Tongue (tissue), 2 donors: Measurements from ENCODE around the gene CHRNE. TPM values are rescaled to one million over a fixed set of nuclear protein-coding genes. Genes with fewer than 3 reads are reported as not detected.

Experiments
- DNase-seq: peaks from one replicate; pipeline ENCODE4 v3.0.0-alpha.2; 2015
- total RNA-seq: library from RNA; depleted of rRNA; stranded (reverse); fragments of >200 nt; gene quantifications from one replicate; pipeline ENCODE4 v1.2.3, GENCODE V29; 2014

CHRNE gene
- total RNA-seq = 3.8 TPM

DNA sequence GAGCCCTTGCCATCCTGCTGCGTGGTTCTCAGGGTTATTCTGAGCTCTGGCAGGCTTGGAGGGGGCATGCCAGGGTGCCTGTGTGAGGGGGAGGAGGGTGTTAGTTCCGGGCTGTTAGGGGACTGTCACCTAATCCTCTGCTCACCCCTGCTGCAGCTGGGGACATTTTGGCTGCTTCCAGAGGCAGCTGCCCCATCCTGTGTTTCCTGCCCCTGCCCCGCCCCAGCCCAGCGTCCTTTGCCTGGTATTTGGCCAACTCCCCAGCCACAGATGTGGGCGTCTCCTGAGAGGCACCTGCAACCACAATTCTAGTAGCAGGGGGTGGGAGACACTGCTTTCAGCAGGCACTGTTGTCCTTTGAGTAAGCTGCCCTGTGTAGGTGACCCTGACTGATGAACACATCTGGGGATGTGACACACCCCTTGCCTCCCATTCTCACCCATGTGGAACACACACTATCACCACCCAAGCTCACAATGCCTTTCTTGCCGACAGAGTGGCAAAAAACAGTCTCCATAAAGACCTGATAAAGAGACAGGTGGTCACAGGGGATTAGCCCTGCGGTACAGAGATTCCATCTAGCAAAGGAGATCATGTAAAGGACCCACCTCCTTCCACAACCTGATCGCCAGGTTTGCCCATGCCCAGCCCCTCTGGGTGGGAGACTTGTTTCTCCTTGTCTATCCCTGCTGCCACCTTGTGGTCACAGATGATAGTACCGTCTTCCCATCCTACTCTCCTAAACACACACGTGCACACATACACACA is at the start of gene CHRNE:
Gene CHRNE (minus strand): TSS at position 48 of the 768 bp plus-strand sequence. CDS start 35 bp downstream, at position 13.
- DNase-seq = peak; percentile 90

DNA sequence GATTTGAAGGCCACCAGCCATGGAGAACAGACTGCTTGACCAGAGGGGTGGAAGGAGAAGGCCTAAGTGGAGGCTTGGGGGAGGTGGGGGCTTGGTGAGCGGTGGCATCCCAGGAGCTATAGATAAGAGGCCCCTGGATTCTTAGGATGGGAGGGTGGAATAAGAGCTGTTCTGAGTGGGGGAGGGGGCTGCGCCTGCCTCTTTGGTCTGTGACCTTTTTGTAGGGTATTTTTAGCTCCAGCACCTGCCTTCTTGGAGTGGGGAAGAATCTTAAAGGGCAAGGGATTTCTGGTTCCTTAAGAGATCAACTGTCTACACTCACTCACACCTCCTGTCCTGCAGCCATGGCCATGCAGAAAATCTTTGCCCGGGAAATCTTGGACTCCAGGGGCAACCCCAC is 48.6 kb upstream of the CHRNE start:
- peak; percentile 78 for DNase-seq

DNA sequence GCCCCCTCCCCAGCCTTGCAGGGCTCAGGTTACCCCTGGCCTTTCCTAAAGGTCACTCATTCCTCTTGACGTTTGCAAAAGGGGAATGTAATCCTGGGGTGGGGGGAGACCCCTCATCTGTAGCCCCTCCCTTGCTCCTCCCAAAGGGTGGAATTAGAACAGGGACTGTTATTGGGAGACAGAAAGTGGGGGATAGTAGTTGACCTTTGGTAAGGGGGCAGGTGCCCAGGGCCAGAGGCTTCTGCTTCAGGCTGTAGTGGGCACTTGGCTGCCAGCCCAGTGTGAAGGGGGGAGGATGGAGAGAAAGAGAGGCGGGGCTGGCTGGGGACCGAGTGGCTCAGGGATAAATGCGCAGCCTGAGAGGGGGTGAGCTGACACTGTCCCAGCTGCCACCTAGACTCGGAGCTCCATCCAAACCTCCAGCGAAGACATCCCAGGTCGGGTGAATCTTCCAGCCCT is 47.9 kb upstream of the CHRNE start, which contains the start of gene ENO3:
Gene ENO3 (plus strand): TSS at position 374 of the 459 bp plus-strand sequence. CDS start 711 bp downstream, outside the sequence.
- peak; percentile 82 for DNase-seq

DNA sequence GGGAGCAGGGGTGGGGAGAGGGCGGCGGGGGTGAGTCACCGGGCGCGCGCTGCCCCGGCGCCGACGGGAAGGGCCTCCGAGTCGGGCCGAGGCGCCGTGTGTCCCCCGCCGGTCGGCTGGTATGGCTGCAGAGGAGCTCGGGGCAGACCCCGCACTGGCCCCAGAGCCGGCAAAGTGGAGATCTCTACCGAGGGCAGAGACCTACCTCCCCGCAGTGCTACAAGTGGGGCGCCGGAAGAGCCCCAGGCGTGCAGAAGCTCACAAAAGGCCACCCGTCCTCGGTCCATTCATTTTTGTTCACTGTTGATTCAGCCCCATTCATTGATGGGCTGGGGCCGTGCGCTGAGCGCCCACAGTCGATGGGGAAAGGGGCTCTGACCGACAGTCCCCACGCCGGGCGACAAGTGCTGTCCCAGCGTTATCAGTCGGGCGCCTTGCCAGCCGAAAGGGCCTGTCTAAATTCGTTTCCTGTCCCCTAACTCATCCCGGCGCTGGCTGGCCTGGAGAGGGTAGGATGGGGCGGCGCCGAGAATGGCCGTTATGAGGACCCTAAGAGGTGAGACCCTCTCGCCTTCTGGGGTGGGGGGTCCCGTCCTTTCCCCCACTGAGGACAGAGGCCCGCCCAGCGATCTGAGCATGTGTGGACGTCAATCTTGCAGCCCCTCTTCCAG is 47.3 kb upstream of the CHRNE start:
- DNase-seq = peak; percentile 75

DNA sequence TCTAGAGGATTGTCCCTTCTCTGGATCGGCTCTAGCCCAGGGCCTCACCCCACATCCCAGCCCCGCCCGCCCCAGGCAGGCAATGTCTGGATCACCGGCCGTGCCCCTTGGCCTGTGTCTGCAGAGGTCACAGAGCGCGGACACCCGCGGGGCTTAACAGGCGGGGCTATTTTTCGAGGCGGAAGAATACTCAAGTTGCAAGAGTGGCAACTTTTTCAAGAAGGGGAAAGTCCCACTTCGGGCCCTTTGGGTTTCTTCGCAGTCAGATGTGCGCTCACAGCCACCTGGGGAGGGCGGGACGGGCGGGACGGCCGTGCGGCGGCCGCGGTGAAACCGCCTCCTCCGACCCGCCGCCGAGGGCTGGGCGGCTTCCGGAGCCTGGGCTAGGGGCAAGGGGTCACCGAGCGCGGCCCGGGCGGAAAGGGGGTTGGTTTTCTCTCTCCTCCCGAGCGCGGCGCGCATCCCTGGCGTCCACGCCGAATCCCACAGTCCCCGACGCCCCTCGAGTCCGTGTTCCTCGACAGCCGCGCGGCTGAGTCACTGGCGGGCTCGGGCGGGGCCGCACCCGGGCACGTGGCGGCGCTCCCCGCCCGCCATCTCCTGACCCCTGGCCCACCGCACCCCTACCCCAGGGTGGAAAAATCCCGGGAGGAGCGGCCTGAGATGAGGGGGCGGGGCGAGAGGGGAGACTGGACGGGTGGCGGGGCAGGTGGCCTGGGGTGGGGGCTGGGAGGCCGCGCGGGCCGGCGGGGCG is 46.6 kb upstream of the CHRNE start:
- peak; percentile 81 for DNase-seq

DNA sequence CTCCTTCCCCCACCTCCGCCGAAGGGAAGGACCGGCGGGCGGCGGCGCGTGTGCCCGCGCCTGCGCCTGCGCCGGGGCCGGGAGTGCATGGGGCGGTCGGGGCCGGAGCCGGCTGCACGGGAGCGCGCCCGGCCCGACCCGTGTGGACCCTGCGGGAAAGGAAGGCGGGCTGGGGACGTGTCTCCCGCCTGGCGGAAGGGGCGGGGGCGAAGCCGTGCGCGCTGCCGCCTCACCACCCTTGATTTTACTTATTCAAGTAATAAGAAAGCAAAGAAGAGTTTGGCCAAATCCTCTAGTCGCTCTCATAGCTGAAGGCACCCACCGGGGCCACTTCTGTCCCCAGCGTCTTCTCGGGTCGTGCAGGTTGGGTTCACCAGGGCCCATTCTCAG is 46.0 kb upstream of the CHRNE start:
- DNase-seq = peak; percentile 95

DNA sequence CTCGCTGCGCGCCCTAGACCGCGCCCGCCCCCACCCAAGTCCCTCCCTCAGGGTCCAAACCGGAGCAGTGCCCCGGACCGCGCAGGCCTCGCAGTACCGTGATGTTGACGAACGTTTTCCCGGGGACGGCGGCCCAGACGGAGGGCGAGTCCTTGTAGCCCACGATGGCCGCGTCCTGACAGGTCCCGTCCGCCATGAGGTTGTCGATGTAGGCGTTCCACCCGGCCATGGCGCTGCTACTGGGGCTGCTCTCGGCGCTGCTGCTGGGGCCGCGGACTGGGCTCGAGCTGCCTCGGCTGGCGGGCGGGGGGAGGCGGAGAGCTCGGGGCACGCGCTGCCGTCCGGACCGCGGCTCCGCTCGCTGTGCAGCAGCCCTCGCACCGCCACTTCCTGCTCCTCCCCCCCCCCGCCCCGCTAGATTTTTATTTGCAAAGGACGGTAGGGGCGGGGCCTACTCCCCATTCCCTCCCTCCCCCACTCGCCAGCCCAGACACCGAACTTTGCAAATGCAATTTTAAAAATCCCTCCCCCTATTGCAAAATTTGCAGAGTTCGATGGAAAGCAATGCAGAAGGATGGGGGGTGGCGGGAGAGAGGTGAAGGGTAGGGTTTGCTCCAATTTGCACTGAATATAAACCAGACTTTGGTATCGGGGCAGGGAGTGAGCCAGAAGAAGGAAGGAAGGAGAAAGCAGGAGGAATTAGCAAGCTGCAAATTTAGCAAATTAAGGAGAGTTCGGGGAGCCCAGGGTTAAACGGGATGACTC is 45.5 kb upstream of the CHRNE start, which contains the start of gene PFN1:
Gene PFN1 (minus strand): TSS at position 365 of the 765 bp plus-strand sequence. CDS start 136 bp downstream, at position 229.
- DNase-seq = peak; percentile 96

DNA sequence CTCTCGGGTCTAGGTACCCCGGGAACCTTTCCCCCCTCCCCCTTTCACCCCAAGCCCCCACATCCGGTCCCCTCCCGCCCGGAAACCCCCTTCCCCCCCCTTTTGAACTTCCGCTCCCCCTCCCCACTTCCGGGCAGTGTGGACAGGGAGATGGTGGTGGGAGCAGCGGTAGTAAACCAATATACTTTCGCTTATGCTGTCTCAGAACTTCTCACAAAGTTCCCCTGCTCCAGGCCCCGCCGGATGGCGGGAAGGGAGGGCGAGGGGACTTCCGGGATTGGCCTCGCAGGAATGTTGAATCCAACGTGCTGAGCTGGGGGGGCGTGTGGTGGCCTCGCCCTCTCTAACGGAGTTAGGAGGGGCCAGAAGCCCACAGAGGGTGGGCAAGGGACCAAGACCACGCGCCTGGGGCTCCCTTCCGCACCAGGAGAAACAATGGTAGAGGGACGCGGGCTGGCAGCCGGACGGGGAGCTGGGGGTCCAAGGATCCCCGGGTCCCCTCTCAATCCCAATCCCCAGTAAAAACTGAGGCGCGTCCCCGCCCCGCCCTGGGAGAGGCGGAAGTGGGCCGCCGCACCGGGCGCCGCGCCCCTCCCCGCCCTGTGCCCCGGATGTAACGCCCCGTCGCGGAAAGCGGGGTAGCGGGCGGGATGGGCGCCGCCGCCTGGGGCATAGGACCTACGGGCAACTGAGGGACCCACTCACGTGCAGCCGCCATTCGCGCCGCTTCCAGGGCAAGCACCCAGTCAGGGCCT is 44.7 kb upstream of the CHRNE start:
- peak; percentile 79 for DNase-seq

DNA sequence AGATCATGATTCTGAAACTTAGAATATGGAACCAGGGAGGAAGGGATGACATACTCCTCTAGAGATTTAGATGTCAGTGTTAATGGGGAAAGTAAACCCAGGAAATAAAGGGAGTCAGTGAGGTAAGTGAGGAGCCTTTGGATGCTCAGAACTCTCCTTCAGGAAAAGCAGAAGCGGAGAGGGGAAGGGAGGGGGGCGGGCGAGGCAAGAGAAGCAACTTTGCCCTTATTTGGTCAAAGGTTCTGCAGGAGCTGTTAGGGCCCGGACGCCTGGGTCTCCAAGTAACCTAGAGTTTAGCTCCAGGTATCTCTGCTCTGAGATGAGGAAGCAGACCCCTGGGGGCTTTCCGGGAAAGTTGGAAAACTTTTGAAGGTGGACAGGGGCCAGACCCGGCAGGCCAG is 44.1 kb upstream of the CHRNE start:
- DNase-seq = no peak

DNA sequence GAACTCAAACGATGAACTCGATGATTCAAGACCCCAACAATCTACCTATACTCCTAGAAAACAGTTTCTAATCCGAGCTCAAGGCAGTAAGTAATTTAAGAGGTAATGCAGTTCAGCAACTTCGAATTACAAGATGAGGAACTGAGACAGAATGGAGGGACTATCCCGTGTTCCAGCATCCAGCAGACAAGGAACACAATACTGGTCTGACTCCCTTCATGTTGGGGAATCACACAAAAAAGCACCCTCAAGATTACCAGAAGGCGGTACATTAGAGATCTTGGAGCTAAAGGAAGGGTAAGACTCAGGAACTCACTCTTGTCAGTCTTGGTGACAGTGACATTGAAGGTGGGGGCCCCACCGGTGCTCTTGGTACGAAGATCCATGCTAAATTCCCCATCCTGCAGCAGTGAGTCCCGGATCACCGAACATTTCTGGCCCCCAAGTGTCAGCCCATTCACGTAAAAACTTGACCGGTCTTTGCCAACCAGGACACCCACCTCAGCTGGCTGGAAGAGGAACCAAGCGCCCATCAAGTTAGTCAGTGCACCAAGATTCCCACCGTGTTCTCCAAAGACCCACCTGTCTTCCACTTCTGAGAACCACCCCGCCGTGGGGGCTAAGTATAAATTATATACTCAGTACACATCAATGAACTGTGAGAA is 43.5 kb upstream of the CHRNE start:
- DNase-seq = no peak

DNA sequence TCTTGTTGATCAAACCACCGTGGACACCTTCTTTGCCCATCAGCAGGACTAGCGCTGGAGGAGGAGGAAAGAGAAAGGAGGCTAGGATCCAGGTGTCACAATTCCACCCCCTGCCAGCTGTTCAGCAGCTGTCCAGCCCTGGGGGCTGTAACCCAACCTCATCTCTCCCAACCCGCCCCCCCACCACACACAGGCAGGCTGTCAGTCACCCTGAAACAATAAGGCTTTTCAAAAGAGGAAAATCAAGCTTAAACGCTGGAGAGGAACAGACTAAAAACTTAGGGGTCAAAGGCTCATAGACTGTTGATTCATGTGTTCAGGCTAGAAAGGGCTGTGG is 43.0 kb upstream of the CHRNE start:
- peak; percentile 70 for DNase-seq

DNA sequence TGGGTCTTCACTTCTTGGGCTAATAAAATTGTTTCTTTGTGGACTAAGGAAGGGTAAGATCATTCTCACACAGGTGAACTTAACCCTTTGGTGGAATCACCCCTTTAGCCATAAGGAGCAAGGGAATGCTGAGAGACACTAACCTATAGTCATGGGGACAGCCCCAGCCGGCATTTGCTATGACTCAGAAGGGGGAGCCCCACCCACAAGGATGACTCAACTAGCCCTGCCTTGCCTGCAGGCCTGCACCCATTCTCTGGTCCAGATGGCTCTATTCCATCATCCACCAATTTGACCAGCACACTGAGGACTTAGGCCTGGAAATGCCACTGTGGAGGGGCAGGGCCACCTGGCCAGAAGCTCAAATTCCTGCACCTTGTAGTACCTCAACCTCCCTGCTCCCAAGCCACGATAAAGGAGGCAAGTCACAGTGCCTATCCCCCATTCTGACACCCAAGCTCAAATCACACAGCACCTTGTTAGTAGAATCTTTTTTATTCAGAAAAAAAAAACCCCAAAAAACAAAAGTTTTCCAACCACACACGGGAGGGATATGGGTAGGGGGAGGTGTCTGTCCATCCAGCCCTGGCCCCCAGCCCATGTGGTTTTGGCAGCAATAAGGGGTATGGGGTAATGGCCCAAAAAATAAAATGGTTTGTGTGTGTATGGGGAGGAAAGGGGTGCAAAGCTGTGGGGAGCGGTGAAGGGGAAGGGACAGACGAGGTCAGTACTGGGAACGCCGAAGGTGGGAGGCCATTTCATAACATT is 42.5 kb upstream of the CHRNE start:
- DNase-seq = peak; percentile 53

DNA sequence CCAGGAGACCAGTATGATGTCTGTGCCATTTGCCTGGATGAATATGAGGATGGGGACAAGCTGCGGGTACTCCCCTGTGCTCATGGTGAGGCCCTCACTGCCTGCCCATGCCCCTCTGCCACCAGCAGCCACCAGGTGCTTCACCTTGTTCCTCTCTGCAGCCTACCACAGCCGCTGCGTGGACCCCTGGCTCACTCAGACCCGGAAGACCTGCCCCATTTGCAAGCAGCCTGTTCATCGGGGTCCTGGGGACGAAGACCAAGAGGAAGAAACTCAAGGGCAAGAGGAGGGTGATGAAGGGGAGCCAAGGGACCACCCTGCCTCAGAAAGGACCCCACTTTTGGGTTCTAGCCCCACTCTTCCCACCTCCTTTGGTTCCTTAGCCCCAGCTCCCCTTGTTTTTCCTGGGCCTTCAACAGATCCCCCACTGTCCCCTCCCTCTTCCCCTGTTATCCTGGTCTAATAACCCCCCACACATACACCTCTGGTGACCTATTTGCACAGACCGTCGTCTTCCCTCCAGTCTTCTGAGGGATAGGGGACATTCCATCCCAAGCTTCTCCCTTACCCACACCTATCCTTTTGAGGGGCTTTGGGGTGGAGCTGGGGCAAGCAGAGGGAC is 41.8 kb upstream of the CHRNE start:
- DNase-seq = no peak

DNA sequence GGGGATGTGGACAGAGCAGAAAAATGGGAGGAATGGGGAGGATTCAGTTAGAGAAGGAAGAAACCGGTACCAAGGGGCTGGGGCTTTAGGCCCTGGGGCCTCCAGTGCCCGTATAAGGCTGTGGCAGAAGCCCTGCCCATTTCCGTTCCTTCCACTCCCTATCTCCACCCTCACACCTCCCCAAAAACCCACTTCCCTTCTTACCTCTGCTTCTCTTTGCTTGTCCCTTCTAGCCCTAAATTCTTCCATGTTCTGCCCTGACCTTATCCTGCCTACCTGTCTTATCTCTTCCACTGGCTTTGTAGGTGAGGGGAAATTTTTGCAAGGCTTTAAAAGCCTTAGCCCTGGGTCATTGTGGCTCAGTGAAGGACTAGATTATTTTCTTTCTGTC is 41.3 kb upstream of the CHRNE start:
- no peak for DNase-seq

DNA sequence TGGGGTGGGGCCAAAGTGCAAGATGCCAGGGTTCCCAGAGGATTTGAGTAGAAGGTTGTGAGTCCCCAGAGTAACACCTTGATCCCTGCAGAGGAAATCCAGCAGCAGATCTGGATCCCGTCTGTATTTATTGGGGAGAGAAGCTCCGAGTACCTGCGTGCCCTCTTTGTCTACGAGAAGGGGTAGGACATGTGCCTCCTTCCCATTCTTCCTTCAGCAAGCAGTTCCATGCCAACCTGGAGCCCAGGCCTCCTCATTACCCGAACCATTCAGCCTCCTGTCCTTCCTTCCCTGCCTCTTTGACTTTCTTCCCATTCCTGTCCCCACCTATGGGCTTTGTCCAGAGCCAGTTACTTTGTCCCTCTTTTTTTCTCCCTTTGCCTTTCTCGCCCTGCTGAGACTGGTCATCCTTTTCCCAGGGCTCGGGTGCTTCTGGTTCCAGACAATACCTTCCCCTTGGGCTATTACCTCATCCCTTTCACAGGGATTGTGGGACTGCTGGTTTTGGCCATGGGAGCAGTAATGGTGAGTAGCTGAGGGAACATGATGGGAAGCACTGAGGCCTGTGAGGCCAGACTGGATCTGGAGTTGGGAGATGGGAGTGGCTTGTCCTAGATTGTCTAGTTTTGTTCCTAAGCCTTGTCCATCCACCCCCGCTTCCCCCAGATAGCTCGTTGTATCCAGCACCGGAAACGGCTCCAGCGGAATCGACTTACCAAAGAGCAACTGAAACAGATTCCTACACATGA is 40.0 kb upstream of the CHRNE start:
- no peak for DNase-seq

DNA sequence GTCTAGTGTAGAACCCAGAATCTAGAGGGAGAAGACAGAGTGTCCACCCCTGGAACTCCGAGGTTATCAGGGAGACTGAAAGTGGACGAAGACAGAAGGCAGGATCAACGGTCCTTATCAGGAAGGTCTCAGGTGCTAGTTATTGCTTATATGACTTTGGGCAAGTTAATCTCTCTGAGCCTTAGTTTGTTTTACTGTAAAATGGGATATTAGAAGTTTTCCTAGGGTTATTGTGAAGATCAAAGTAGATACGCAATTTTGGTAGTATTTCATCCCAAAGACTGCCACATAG is 38.4 kb upstream of the CHRNE start:
- DNase-seq = no peak

DNA sequence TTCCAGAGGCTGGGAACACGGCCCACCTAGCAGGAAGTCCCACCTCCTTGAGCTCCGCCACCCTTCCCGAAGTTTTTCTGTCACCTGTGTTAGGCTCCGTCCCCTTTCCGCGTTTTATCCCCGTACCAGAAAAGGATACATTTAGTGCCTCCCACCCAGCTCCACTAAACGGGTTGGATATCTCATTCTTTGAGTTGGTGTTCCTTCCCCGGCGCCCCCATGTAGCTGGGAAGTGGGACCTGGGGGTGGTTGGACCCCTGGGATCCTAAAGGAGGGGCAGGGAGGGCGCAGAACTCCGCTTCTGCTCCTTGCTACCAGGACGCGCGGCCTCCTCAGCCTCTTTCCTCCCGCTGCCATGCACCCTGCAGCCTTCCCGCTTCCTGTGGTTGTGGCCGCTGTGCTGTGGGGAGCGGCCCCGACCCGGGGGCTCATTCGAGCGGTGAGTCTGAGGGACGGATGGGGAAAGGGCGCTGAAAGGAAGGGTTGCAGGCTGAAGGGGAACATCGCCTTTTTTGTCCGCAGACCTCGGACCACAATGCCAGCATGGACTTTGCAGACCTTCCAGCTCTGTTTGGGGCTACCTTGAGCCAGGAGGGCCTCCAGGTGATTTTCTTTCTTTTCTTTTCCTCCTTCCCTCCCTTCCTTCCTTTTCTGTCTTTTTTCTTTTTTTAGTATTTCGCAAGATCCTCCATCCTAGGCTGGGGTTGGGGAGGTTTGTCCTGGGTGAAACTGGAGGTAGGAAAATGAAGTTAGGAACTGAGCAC is 37.8 kb upstream of the CHRNE start:
- DNase-seq = no peak
